Mesenchymal stem cell (in vitro differentiated cells and primary cell): ENCODE data around the gene RPS10.
"Not testable (repeated sequence)": the region's sequence is repeated elsewhere in the genome, so short reads cannot be mapped to it uniquely, and the experiment has no call there.

ENCODE experiments used
- DNase-seq: peaks from one replicate; pipeline ENCODE4 v3.0.0-alpha.2; 2013
- H2AFZ ChIP-seq: one replicate; pipeline ENCODE4 v1.6.1; 2013; ENCODE audit warnings: low read depth, mild to moderate bottlenecking, control low read depth, inconsistent platforms, low read length, moderate library complexity
- H2AK5ac ChIP-seq: 2 replicates; pipeline ENCODE4 v1.6.1; 2013; ENCODE audit warnings: low read length, moderate library complexity, mild to moderate bottlenecking, inconsistent platforms; ENCODE audit not compliant: severe bottlenecking
- H2BK120ac ChIP-seq: one replicate; pipeline ENCODE4 v1.6.1; 2013; ENCODE audit warnings: low read depth, mild to moderate bottlenecking, inconsistent platforms, low read length, moderate library complexity
- H2BK12ac ChIP-seq, 2 experiments: one replicate each; pipeline ENCODE4 v1.6.1; 2013; ENCODE audit warnings: inconsistent platforms in 2 of 2, low read length in 2 of 2, mild to moderate bottlenecking in 2 of 2, moderate library complexity in 2 of 2, control low read depth in 1 of 2
- H2BK15ac ChIP-seq: one replicate; pipeline ENCODE4 v1.6.1; 2013; ENCODE audit warnings: mild to moderate bottlenecking, low read depth, inconsistent platforms; ENCODE audit not compliant: poor library complexity, severe bottlenecking
- H2BK5ac ChIP-seq: 2 replicates; pipeline ENCODE4 v1.6.1; 2013; ENCODE audit warnings: low read depth, mild to moderate bottlenecking, low read length, control low read depth, inconsistent platforms; ENCODE audit not compliant: poor library complexity, severe bottlenecking
- H3K14ac ChIP-seq, 2 experiments: one replicate each; pipeline ENCODE4 v1.6.1; 2013; ENCODE audit warnings: inconsistent platforms in 2 of 2, low read length in 2 of 2, control low read depth in 1 of 2, mild to moderate bottlenecking in 1 of 2, moderate library complexity in 1 of 2
- H3K18ac ChIP-seq, 2 experiments: one replicate each; pipeline ENCODE4 v1.6.1; 2013; ENCODE audit warnings: inconsistent platforms in 2 of 2, low read length in 2 of 2, control low read depth in 1 of 2, low read depth in 1 of 2, mild to moderate bottlenecking in 1 of 2
- H3K23ac ChIP-seq, 2 experiments: one replicate each; pipeline ENCODE4 v1.6.1; 2013; ENCODE audit warnings: inconsistent platforms in 2 of 2, low read length in 2 of 2, mild to moderate bottlenecking in 2 of 2, moderate library complexity in 2 of 2, control low read depth in 1 of 2
- H3K27ac ChIP-seq: 2 replicates; pipeline ENCODE4 v1.5.1; 2013; ENCODE audit warnings: mild to moderate bottlenecking, moderate library complexity, low read length, control low read depth, inconsistent platforms; ENCODE audit not compliant: poor library complexity, severe bottlenecking
- H3K27me3 ChIP-seq, 2 experiments: 2 replicates each; pipeline versions ENCODE4 v1.6.1 to v1.7.0; 2013; ENCODE audit warnings: low read length in 2 of 2, mild to moderate bottlenecking in 2 of 2, moderate library complexity in 2 of 2, control low read depth in 1 of 2, inconsistent platforms in 1 of 2; ENCODE audit not compliant: control insufficient read depth in 1 of 2, insufficient read depth in 1 of 2
- H3K36me3 ChIP-seq, 2 experiments: 2 replicates each; pipeline versions ENCODE4 v1.6.1 to v1.7.0; 2013; ENCODE audit warnings: low read length in 2 of 2, control low read depth in 1 of 2, inconsistent platforms in 1 of 2, low read depth in 1 of 2, mild to moderate bottlenecking in 1 of 2; ENCODE audit not compliant: insufficient read depth in 2 of 2, control insufficient read depth in 1 of 2
- H3K4ac ChIP-seq, 2 experiments: one replicate each; pipeline ENCODE4 v1.6.1; 2013; ENCODE audit warnings: inconsistent platforms in 2 of 2, low read length in 2 of 2, mild to moderate bottlenecking in 2 of 2, moderate library complexity in 2 of 2, control low read depth in 1 of 2, low read depth in 1 of 2
- H3K4me1 ChIP-seq: 2 replicates; pipeline ENCODE4 v1.6.1; 2013; ENCODE audit warnings: low read depth, low read length, control low read depth; ENCODE audit not compliant: control insufficient read depth, insufficient read depth
- H3K4me2 ChIP-seq: 2 replicates; pipeline ENCODE4 v1.6.1; 2013; ENCODE audit warnings: low read length, mild to moderate bottlenecking, inconsistent platforms; ENCODE audit not compliant: poor library complexity, severe bottlenecking
- H3K4me3 ChIP-seq, 2 experiments: 2 replicates each; pipeline versions ENCODE4 v1.5.1 to v1.7.0; 2013; ENCODE audit warnings: low read length in 2 of 2, mild to moderate bottlenecking in 2 of 2, control low read depth in 1 of 2, low read depth in 1 of 2; ENCODE audit not compliant: insufficient read depth in 1 of 2
- H3K79me1 ChIP-seq: replicated peaks from 2 replicates; pipeline ENCODE4 v1.6.1; 2013; ENCODE audit warnings: mild to moderate bottlenecking, control low read depth, low read length, inconsistent platforms; ENCODE audit not compliant: poor library complexity, severe bottlenecking
- H3K9ac ChIP-seq: 2 replicates; pipeline ENCODE4 v1.7.0; 2013; ENCODE audit warnings: mild to moderate bottlenecking, low read length, moderate library complexity
- H3K9me3 ChIP-seq: 2 replicates; pipeline ENCODE4 v1.7.0; 2013; ENCODE audit warnings: mild to moderate bottlenecking, low read length; ENCODE audit not compliant: control insufficient read depth
- H4K8ac ChIP-seq: one replicate; pipeline ENCODE4 v1.6.1; 2013; ENCODE audit warnings: inconsistent platforms, mild to moderate bottlenecking, low read length, moderate library complexity
- H4K91ac ChIP-seq: one replicate; pipeline ENCODE4 v1.6.1; 2013; ENCODE audit warnings: mild to moderate bottlenecking, low read length, inconsistent platforms
- WGBS: methylation state at CpG from one replicate; pipeline ENCODE4 v1.1.7; 2013; ENCODE audit warnings: mixed read lengths; 5-methylcytosine and 5-hydroxymethylcytosine counted together

The RPS10 gene

DNA sequence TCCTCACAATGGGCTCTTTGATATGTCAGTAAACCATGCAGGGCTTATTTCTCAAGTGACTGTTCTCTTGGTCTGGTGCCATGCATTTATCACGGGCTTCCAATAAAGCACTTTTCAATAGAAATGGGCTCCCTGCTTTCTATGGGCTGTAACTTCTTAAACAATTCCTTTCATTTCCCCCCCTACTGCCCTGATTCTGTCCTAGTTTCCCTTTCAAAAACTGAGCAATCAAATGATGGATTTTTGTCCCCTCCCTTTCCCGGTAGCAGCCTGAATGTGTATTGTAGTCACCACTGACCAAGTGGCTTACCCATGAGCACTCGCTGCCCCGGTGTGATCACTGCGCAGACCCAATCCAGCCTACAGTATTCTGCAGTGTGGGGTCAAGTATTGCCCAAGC, 13.9 kb downstream of the RPS10 start:
- WGBS: 92% methylated on average over 5 of the region's 5 CpGs
- DNase-seq: no peak

DNA sequence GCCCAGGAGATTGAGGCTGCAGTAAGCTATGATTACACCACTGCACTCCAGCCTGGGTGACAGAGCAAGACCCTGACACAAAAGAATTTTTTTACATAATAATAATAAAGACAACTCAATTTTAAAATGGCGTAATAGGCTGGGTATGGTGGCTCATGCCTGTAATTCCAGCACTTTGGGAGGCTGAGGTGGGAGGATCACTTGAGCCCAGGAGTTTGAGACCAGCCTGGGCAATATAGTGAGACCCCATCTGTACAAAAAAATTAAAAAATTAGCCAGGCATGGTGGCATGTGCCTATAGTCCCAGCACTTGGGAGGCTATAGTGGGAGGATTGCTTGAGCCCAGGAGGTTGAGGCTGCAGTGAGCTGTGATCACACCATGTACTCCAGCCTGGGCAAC, 18.0 kb downstream of the RPS10 start:
- H3K4me1 ChIP-seq, DNase-seq, H3K36me3 ChIP-seq, H2BK12ac ChIP-seq, H3K9me3 ChIP-seq, H3K4me2 ChIP-seq, H3K27ac ChIP-seq, H2AK5ac ChIP-seq, H3K79me1 ChIP-seq, H3K27me3 ChIP-seq, H4K91ac ChIP-seq, H4K8ac ChIP-seq, H3K9ac ChIP-seq, H2BK120ac ChIP-seq, H2AFZ ChIP-seq, H3K14ac ChIP-seq, H3K4me3 ChIP-seq, H3K23ac ChIP-seq, H2BK15ac ChIP-seq, H3K4ac ChIP-seq, H3K18ac ChIP-seq, H2BK5ac ChIP-seq: not testable (repeated sequence)
- 93% methylated on average over 1 of the region's 1 CpG for WGBS

More for the DNA sequence above, 13.9 kb downstream of the RPS10 start:
- Histone ChIP-seq H3K9ac (no peak overlapping the region), H3K4me2 (no peak overlapping the region), H4K8ac (no peak overlapping the region), H2BK15ac (no peak overlapping the region), H2BK120ac (no peak overlapping the region), H2AFZ (no peak overlapping the region), H2BK12ac (no peak overlapping the region), H3K27me3 (no peaks in the 10 kb centered on the region), H4K91ac (no peak overlapping the region), H3K9me3 (no peaks in the 10 kb centered on the region), H3K14ac (peak overlapping the region in 1 of 2 experiments; percentile 41), H3K18ac (no peak overlapping the region), H3K23ac (no peak overlapping the region), H3K4me1 (no peaks in the 10 kb centered on the region), H3K27ac (no peak overlapping the region), H3K79me1 (peaks cover 6% of the 10 kb centered on the region), H3K36me3 (peaks cover 16 to 17% of the 10 kb centered on the region in 2 experiments), H2AK5ac (no peak overlapping the region), H3K4me3 (no peak overlapping the region), H3K4ac (no peak overlapping the region), H2BK5ac (no peak overlapping the region)

DNA sequence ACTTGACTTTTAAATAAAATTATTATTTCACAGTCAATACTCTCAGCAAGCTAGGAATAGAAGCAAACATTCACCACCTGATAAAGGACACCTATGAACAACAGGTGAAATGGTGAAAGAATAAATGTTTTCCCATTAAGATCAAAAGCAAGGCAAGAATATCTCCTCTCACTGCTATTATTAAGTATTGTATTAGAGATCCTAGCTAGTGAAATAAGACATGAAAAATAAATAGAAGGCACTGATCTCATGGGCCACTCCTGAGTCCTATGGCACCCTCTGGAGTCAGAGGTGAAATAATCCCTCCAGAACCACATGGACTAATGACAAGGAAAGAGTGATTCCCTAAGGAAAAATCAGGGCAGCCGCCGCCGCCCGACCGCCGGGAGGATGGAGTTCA, 29.4 kb downstream of the RPS10 start:
- Histone ChIP-seq H3K18ac (no peak overlapping the region), H3K36me3 (no peaks in the 10 kb centered on the region), H4K91ac (no peak overlapping the region), H3K9ac (no peak overlapping the region), H2BK12ac (no peak overlapping the region), H3K4ac (no peak overlapping the region), H3K23ac (no peak overlapping the region), H3K27me3 (no peaks in the 10 kb centered on the region), H4K8ac (no peak overlapping the region), H2BK120ac (no peak overlapping the region), H2AFZ (no peak overlapping the region), H3K4me1 (no peaks in the 10 kb centered on the region), H2BK5ac (no peak overlapping the region), H3K9me3 (peaks cover 3% of the 10 kb centered on the region), H3K79me1 (no peaks in the 10 kb centered on the region), H3K14ac (no peak overlapping the region), H3K4me3 (no peak overlapping the region), H3K27ac (no peak overlapping the region), H2AK5ac (no peak overlapping the region), H3K4me2 (no peak overlapping the region), H2BK15ac (no peak overlapping the region)
- WGBS: no CpG with 5 or more reads among the region's 6 CpGs
- no peak for DNase-seq

DNA sequence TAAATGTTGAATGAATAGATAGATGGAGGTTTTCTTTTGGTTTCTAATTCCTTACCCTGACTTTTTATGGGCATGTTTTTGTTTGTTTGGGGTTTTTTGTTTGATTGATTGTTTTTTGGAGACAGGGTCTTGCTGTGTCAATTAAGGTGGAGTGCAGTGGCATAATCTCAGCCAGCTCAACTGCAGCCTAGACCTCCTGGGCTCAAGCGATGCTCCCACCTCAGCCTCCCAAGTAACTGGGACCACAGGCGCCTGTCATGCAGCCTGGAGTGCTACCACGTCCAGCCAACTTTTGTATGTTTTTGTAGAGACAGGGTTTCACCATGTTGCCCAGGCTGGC, 31.9 kb downstream of the RPS10 start:
- H3K4me3 ChIP-seq: no peak overlapping the region
- H3K4me1 ChIP-seq: no peaks in the 10 kb centered on the region
- H2BK12ac ChIP-seq: no peak overlapping the region
- H3K23ac ChIP-seq: no peak overlapping the region
- no peak overlapping the region for H3K27ac ChIP-seq
- no peak overlapping the region for H3K18ac ChIP-seq
- no peak overlapping the region for H4K91ac ChIP-seq
- no peak overlapping the region for H3K14ac ChIP-seq
- no peak overlapping the region for H4K8ac ChIP-seq
- 90% methylated on average over 3 of the region's 3 CpGs for WGBS
- H2BK5ac ChIP-seq: no peak overlapping the region
- H3K79me1 ChIP-seq: no peaks in the 10 kb centered on the region
- no peak overlapping the region for H2BK15ac ChIP-seq
- H2AK5ac ChIP-seq: no peak overlapping the region
- H3K9ac ChIP-seq: peak overlapping the region; percentile 5
- H2AFZ ChIP-seq: no peak overlapping the region
- DNase-seq: no peak
- no peak overlapping the region for H2BK120ac ChIP-seq
- no peaks in the 10 kb centered on the region for H3K36me3 ChIP-seq
- H3K4ac ChIP-seq: no peak overlapping the region
- H3K27me3 ChIP-seq: no peaks in the 10 kb centered on the region
- no peak overlapping the region for H3K4me2 ChIP-seq
- peaks cover 3% of the 10 kb centered on the region for H3K9me3 ChIP-seq
